ENCODE data around the gene NTRK3. TPM values are rescaled to one million over a fixed set of nuclear protein-coding genes. Genes with fewer than 3 reads are reported as not detected.

Gene NTRK3
- polyA plus RNA-seq, 1 experiment = 0.21 TPM

GRCh38 chr15:87901926-87902690 lies 354.4 kb downstream of the NTRK3 start:
- CTCF ChIA-PET = no interaction called here
- Histone ChIP-seq H3K4me3 (ENCODE audit: low read depth, low read length) (no peak overlapping the region), H3K27me3 (ENCODE audit: control insufficient read depth, insufficient read depth, low read length) (peaks cover 5% of the 10 kb centered on the region), H3K27ac (ENCODE audit: low read depth, low read length) (no peak overlapping the region), H3K9me3 (ENCODE audit: control insufficient read depth, insufficient read depth, low read length) (no peaks in the 10 kb centered on the region)
- TF ChIP-seq CTCF (IDR thresholded peaks at IDR 0.05; ENCODE audit: low read depth, low read length) = no peak
- POLR2A ChIA-PET = no interaction called here
- no peak for DNase-seq (ENCODE audit: low read depth, low spot score)

GRCh38 chr15:87901008-87901407 lies 355.5 kb downstream of the NTRK3 start:
- H3K4me3 ChIP-seq (ENCODE audit: low read depth, low read length) = no peak overlapping the region
- CTCF ChIA-PET = no interaction called here
- H3K27ac ChIP-seq (ENCODE audit: low read depth, low read length) = no peak overlapping the region
- no peak for DNase-seq (ENCODE audit: low read depth, low spot score)
- peaks cover 5% of the 10 kb centered on the region for H3K27me3 ChIP-seq (ENCODE audit: control insufficient read depth, insufficient read depth, low read length)
- H3K9me3 ChIP-seq (ENCODE audit: control insufficient read depth, insufficient read depth, low read length) = no peaks in the 10 kb centered on the region
- POLR2A ChIA-PET = no interaction called here
- TF ChIP-seq CTCF (IDR thresholded peaks at IDR 0.05; ENCODE audit: low read depth, low read length) = no peak

- Histone ChIP-seq H3K4me3 (ENCODE audit: low read depth, low read length) (no peak overlapping the region), H3K27me3 (ENCODE audit: control insufficient read depth, insufficient read depth, low read length) (peaks cover 2% of the 10 kb centered on the region), H3K9me3 (ENCODE audit: control insufficient read depth, insufficient read depth, low read length) (no peaks in the 10 kb centered on the region), H3K27ac (ENCODE audit: low read depth, low read length) (no peak overlapping the region)
- CTCF ChIA-PET = no interaction called here
- no peak for DNase-seq (ENCODE audit: low read depth, low spot score)
- no peak for TF ChIP-seq CTCF (IDR thresholded peaks at IDR 0.05; ENCODE audit: low read depth, low read length)
- POLR2A ChIA-PET = no interaction called here
Measured at GRCh38 chr15:87896936-87897335, 359.6 kb downstream of the NTRK3 start.

GRCh38 chr15:87887177-87887576 lies 369.4 kb downstream of the NTRK3 start:
- ChIA-PET CTCF (no interaction called here), POLR2A (no interaction called here)
- Histone ChIP-seq H3K27me3 (ENCODE audit: control insufficient read depth, insufficient read depth, low read length) (peaks cover 4% of the 10 kb centered on the region), H3K4me3 (ENCODE audit: low read depth, low read length) (no peak overlapping the region), H3K27ac (ENCODE audit: low read depth, low read length) (no peak overlapping the region), H3K9me3 (ENCODE audit: control insufficient read depth, insufficient read depth, low read length) (no peaks in the 10 kb centered on the region)
- no peak for DNase-seq (ENCODE audit: low read depth, low spot score)
- TF ChIP-seq CTCF (IDR thresholded peaks at IDR 0.05; ENCODE audit: low read depth, low read length) = no peak

GRCh38 chr15:87881026-87881425 lies 375.5 kb downstream of the NTRK3 start:
- Histone ChIP-seq H3K27ac (ENCODE audit: low read depth, low read length) (no peak overlapping the region), H3K4me3 (ENCODE audit: low read depth, low read length) (no peak overlapping the region), H3K27me3 (ENCODE audit: control insufficient read depth, insufficient read depth, low read length) (no peaks in the 10 kb centered on the region), H3K9me3 (ENCODE audit: control insufficient read depth, insufficient read depth, low read length) (no peaks in the 10 kb centered on the region)
- no peak for TF ChIP-seq CTCF (IDR thresholded peaks at IDR 0.05; ENCODE audit: low read depth, low read length)
- no peak for DNase-seq (ENCODE audit: low read depth, low spot score)
- ChIA-PET POLR2A (no interaction called here), CTCF (no interaction called here)

Measured in AG04450 (cell line).